Measurements from ENCODE around the gene XPC.

Gene XPC

DNA sequence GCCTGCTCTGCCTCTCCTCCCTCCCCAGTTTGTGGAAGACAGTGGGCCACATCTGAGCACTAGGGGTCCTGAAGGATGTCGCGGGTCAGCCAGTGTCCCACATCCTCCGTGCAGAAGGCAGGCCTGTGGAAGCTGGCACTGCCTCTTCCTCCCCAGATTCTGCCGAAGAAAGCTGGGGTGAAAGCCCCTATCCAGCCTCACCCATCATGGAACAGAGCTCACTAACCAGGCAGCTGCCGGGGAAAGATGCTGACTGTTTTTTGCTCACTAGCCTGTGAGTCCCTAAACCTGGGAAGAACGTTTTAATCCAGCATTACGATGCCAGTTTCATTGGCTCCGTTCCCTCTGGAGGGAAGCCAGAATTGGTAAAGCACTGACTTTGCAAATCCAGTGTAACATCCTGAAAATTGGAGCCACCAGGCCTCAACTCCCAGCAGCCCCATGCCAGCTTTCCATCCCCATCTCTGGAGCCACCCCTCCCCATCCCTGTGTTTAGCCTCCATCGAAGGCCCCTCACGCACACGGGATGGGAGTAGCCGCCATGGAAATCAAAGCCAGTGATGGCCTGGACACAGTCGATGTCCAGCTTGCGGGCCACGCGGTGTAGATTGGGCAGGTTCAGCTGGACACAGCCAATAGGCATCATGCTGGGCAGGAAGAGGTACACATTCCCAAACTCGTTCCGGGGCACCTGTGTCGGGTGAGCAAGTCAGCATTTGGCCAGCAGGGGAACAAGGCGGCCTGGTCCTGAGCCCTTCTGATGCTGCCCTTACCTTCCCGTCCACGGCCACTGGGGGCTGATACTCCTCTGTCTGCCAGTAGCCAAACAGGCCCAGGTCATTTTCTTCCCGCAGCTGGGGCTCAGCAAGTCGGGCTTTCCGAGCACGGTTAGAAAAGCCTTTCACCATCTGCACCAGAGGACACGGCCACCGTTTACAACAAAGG lies 30.1 kb downstream of the XPC start:
- DNase-seq (ENCODE audit: low spot score): no peak
- FAIRE-seq: no peak

DNA sequence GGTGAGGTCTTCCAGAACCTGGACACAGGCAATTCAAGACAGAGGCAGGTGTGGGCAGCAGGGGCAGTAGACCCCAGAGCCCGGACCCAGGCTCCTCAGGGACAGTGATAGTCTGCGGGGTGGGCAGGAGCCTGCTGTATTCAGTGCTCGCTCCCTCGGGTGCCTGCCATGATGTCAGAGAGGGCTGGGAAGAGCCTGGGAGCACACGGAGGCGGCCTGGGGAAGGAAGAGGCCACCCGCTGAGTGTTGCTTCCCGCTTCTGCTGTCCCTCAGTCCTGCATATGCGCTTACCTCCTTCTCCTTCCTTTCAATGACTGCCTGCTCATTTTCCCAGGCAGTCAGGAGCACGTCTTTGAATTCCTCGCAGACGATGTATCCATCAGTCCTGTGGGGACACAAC lies 30.8 kb downstream of the XPC start:
- no peak for DNase-seq (ENCODE audit: low spot score)
- FAIRE-seq: no peak

DNA sequence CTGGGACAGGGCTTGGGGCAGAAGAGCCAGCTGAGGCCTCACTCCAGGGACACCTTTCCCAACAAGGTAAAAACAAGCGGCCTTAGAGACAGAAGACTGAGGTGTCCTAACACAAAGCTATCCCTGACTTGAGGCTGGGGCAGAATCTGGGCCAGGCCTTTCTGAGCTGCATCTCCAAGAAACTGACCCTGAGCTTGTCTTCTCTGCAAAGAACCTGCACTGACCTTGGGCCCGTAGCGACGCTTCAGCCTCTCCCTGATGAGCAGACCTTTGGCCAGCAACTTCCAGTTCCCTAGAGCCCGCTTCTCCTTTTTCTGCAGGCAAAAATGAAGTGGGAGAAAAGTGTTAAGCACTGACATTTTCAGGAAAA lies 31.4 kb downstream of the XPC start:
- DNase-seq (ENCODE audit: low spot score): no peak
- FAIRE-seq: no peak

DNA sequence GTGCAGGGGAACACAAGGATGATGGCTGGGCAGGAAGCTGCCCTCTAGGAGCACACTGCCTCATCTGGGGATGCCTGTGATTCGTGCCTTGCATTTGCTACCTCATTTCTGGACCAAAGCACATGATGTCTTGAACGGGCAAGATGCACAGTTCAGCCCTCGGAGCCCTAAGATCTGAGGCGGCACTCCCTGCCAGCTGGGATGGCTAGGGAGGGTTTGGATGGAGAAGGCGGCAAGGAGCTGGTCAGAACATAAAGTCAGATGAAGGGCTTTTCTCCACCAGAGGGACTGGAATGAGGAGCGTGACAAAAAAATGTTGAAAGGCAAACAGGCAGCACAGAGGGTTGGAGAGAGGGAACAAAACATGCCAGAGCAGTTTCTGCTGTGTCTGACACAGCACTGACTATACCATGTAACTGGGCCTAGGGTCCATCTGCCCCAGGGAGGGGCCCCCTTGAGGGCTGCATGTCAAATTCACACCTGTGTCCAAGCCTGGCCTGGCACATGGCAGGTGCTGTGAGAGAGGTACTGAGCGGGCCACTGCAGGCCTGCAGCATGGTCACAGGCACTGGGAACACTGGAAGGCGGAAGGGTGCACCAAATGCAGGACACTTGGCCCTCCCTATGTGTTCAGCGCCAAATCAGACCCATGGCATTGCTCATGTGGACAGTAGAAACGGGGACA lies 31.9 kb downstream of the XPC start:
- no peak for DNase-seq (ENCODE audit: low spot score)
- no peak for FAIRE-seq

DNA sequence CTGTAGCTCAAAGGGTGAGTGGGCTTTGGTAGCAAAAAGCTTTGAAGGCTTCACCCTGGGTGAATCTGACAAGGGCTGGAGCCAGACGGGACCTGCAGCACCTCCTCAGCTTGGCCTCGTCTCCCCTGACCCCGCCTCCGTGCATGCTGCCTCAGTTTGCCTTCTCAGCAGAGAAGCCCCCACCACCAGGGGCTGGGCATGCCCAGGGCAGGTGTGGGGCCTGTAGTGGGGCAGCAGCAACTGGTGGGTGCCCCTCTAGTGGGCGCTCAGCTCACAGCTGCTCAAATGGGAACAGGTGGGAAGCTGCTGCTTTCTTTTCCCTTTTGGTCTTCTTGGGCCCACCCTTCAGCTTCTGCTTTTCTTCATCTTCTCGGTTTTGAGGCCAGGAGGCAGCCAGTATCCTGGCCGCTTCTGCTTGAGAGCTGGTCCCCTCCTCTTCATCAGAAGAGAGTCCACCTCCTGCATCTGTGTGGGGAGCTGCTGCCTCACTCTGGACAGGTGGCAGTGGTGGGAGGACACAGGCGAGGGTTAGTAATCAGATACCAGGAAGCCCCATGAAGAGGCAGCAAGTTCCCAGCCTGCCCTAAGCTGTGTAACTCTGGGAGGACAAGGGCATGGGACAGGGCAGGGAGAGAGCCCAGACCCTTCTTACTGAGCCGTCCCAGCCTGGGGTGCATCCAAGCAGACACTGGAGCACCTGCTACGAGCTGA lies 32.6 kb downstream of the XPC start:
- DNase-seq (ENCODE audit: low spot score): no peak

DNA sequence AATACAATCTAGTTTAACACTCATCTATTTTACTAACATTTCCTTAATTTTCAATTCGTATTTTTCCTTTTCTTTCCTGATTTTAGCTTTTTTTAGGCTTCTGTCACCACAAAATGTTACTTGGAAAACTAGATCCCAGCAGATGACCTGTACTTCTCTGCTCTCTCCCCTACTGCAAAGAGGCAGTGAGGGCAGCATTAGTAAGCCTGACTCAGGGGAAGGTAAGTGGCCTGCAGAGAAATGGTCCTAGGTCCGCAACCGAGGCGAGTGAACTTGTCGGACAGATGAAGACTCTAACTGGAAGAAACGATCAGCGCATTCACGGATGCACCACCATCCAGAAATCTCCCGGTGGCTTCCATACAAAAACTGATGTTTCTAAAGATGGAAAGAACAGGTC lies 33.2 kb downstream of the XPC start:
- DNase-seq (ENCODE audit: low spot score): peak; percentile 17
- no peak for FAIRE-seq

More for the DNA sequence above, 32.6 kb downstream of the XPC start:
- FAIRE-seq: no peak

DNA sequence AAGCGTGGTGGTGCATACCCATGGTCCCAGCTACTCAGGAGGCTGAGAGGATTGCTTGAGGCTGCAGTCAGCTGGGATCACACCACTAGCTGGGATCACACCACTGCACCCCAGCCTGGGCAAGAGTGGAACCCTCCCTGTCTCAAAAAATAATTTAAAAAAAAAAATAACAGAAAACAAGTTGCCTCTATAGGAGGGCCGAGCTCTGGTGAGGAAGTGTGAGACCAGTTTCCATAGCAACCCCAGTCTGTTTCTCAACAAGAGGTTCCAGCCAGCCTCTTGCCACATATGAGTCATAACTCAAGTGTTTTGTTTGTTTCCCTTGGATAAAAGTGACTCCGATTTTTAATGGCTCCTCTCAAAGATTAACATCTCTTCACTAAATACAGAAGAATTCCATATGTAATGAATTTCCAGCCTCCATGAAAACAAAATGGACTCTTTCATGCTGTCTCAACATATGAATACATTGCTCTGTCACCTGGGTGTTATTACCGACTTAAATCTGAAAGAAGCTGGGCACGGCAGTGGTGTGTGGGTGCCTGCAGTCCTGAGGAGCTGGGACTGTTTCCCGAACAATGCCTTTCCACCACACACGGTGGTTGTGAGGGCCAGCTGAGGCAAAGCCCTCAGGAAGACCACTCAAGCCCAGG lies 33.9 kb downstream of the XPC start:
- FAIRE-seq (peak; percentile 87), DNase-seq (ENCODE audit: low spot score) (peak; percentile 95)

DNA sequence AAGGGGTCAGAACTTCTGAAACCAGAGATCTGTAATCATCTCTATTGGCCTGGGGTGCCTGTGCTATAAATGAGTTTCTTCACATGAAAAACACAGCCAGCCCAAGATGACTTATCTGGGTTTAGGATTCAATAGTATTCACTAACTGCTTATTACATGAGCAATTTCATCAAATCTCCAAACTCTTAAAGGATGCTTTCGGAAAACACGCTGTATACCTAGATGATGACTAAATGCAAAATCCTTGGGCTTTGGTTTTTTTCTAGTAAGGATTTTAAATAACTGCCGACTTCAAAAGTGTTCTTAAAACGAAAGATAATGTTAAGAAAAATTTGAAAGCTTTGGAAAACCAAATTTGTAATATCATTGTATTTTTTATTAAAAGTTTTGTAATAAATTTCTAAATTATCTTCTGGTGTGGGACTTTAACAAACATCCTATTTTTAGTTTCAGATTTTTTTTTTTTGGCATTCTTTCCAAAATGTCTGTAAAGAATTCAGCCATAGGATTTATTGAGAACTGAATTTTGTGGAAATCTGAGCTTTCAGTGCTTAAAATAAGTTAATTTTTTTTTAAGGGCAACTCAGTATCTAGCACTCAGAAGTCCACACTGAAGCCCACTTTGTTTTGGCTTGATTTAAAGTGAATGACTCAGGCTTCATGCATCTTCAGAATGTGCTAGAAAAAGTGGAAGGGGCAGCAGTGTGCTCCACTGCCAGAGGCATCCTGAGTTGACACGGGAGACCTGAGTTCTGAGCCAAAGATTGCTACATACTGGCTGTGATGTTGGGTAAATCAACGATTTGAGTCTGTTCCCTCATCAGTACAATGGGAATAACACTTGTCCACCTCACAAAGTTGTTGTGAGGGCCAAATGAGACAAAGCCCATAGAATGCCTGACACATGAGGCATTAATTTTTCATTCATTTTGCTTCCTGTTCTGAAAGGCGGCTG lies 34.9 kb downstream of the XPC start:
- peak; percentile 44 for FAIRE-seq
- DNase-seq (ENCODE audit: low spot score): peak; percentile 81

DNA sequence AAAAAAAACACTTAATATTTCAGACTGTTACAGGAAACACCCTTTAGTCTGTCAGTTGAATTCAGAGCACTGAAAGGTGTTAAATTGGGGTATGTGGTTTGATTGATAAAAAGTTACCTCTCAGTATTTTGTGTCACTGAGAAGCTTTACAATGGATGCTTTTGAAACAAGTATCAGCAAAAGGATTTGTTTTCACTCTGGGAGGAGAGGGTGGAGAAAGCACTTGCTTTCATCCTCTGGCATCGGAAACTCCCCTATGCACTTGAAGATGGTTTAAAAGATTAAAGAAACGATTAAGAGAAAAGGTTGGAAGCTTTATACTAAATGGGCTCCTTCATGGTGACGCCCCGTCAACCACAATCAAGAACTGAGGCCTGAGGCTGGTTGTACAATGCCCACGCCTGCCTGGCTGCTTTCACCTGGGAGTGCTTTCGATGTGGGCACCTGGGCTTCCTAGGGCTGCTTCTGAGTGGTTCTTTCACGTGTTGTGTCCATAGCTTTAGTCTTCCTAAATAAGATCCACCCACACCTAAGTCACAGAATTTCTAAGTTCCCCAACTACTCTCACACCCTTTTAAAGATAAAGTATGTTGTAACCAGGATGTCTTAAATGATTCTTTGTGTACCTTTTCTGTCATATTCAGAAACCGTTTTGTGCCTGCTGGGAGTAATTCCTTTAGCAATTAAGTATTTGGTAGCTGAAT lies 35.7 kb downstream of the XPC start:
- no peak for FAIRE-seq
- no peak for DNase-seq (ENCODE audit: low spot score)

DNA sequence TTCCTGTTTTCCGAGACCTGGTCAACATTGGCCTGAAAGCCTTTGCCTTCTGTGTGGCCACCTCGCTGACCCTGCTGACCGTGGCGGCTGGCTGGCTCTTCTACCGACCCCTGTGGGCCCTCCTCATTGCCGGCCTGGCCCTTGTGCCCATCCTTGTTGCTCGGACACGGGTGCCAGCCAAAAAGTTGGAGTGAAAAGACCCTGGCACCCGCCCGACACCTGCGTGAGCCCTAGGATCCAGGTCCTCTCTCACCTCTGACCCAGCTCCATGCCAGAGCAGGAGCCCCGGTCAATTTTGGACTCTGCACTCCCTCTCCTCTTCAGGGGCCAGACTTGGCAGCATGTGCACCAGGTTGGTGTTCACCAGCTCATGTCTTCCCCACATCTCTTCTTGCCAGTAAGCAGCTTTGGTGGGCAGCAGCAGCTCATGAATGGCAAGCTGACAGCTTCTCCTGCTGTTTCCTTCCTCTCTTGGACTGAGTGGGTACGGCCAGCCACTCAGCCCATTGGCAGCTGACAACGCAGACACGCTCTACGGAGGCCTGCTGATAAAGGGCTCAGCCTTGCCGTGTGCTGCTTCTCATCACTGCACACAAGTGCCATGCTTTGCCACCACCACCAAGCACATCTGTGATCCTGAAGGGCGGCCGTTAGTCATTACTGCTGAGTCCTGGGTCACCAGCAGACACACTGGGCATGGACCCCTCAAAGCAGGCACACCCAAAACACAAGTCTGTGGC lies 36.6 kb downstream of the XPC start:
- DNase-seq (ENCODE audit: low spot score): no peak
- no peak for FAIRE-seq

DNA sequence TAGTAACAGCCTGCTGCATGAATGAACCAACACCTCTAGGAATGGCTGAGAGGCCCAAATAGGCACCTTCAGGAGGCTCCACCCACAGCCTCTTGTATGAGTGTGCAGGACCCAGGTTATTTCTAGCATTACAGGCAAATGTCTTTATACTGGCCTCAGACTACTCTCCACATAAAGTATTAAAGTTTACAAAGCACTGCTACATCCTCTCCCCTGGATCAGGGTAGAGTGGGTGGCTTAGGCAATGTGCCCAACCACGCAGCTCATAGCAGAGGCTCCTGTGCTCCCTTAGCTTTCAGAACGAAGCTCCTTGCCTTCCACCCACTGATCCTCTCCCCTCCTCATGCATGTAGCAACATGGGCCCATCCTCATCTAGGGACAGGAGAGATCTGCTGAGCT lies 37.3 kb downstream of the XPC start:
- FAIRE-seq (no peak), DNase-seq (ENCODE audit: low spot score) (no peak)

DNA sequence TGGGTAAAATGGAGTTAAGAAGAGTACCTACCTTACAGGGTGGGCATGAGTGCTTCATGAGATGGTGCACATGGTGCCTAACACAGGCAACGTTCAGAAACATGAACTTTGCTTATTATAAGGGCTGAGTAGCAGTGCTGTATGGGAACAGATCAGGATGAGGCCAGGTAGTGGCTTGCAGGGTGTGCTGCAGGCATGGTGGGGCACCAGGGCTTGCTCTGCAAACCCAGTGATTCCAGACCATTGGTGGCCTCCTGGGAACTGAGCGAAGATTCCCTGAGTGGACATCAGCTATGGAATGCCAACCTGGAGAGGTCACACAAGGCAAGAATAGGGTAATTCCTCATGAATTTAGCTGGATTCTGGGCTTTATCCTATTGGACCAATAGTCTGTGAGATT lies 37.7 kb downstream of the XPC start:
- no peak for DNase-seq (ENCODE audit: low spot score)
- FAIRE-seq: no peak

DNA sequence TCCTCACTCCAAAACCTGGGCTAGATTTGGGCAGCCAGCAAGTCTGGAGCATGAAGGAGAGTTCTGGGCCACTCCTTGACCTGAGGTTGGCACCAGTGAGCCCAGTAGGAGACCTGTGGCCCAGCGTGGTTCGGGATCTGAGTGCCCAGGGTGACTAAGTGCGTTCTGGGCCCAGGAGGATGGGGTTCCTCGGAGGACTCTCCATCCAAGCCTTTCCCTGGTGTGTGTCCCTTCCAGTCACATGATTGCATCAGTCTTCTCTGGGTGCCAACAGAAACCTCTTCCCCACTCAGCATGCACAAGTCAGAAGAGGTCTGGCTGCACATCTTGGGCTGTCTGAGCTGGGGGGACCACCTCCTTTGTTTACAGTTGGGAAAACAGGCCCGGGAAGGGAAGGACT lies 38.6 kb downstream of the XPC start:
- FAIRE-seq (no peak), DNase-seq (ENCODE audit: low spot score) (no peak)

DNA sequence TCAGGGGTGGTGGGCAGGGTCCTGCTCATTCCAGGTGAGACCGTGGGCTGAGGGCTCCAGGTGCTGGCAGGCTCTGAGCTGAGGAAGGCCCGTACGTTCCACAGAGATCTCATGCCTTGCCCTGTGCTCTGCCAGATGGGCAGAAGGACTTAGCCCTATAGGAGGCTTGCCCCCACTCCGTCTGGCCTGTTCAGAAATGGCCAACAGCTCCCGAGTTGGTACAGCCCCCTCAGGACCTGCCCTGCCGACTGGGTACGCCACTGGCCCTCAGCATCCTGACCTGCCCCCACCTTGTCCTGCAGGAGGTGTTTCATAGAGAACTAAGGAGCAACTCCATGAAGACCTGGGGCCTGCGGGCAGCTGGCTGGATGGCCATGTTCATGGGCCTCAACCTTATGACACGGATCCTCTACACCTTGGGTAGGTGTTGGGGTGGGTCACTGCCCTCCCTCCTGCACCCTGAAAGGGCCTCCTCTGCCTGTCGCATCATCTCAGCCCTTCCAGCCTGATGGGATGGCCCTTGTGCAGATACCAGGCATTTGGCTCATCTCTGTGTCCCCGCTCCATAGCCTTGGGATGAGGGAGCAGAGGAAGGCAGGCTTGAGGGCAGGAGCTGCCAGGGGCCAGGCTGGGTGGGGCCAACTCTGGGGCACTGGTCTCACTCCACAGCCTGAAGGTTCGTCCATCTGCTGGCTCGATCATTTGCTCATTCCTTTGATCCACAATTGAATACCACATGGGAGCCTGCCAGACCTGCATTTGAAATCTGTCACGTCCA lies 39.3 kb downstream of the XPC start:
- DNase-seq (ENCODE audit: low spot score) (no peak), FAIRE-seq (no peak)

DNA sequence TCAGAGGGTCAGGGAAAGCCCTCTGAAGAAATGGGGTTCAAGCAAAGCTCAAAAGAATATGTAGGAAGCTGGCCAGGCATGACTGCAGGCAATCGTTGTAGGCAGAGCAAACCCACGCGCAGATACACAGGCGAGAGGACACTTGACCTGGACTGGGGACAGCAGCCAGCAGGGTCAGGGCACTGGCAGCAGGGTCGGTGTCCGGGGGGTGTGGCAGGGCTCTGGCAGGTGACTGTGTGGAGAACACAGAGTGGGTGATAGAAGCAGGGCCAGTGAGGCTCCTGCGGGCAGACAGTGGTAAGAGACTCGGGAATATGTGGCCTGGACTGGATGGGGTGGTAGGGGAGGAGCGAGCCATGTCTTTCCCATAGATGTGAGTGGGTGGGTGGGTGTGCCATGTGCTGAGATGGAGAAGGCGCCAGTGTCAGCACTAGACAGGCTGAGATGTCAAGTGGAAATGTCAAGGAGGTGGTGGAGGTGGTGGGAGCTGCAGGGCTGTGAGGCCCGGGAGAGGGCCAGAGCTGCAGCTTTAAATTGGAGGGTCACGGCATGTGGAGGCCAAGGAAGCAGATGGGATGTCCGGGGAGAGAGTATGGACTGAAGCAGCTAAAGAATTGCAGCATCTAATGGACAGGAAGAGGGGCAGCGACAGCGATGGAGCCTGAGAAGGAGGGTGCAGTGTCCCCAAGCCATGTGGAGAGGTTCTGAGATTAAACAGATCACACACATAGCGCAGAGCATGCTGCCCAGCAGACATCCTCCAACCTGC lies 40.1 kb downstream of the XPC start:
- FAIRE-seq: no peak
- DNase-seq (ENCODE audit: low spot score): no peak

DNA sequence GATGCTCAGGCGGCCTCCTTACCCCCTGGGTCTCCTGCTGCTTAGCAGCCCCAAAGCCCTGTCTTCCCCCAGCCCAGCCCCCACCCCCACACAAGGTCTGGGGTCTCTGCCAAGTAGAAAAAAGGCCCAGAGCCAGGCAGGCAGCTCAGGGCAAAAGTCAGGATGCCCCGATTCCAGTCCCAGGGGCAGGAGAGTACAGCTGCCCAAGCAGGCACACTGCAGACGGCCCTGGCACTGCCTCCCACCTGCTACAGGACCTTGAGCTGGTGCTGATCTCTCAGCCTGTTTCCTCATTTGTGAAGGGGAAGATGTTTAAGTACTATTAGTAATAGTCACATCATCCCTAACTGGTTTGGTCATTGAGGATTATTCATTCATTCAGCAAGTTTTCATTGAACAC lies 41.0 kb downstream of the XPC start:
- DNase-seq (ENCODE audit: low spot score): no peak
- FAIRE-seq: no peak

DNA sequence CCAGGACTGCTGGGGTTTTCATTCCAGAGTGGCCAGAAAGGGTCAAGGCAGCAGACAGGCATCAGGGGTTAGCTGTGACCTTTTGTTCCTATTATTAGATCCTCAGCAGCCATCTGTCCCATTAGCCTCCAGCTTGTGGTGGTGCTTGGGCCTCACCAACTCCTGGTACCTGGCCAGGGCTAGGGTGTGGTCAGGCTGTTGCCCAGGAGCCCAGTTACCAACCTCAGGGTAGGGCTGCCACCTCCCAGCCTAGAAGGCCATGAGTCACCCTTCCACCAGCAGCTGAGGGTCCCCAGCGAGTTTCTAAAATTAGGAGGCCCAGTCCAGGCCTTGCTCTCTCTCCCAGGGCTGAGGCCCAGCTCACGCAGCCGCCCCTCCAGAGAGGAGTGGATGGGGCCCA lies 41.4 kb downstream of the XPC start:
- FAIRE-seq: no peak
- no peak for DNase-seq (ENCODE audit: low spot score)

DNA sequence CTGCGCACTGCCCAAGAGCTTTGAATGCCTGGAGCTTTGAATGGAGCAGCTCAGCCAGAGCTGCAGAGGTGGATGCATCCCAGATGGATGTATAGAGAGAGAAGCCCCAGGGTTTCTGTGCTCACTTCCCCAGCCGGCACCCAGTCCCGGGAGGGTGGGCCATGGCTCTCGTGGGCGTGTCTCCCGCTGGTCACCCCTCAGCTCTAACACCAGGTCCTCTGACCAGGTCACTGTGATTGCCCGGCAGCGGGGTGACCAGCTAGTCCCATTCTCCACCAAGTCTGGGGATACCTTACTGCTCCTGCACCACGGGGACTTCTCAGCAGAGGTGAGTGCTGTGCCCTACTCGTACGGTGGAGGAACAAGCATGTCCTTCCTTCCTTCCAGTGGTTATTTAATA lies 42.8 kb downstream of the XPC start:
- FAIRE-seq (no peak), DNase-seq (ENCODE audit: low spot score) (no peak)

All from RCC 7860 (cell line).